ENCODE data around the gene KRT6C. TPM values are rescaled to one million over a fixed set of nuclear protein-coding genes. Genes with fewer than 3 reads are reported as not detected.
"Not testable (repeated sequence)": the region's sequence is repeated elsewhere in the genome, so short reads cannot be mapped to it uniquely, and the experiment has no call there.

KRT6C gene
- total RNA-seq, 2 experiments from 2014 or later = not detected

GRCh38 chr12:52461693-52462092 is 11.9 kb downstream of the KRT6C start:
- CTCF ChIA-PET = no interaction called here
- peaks cover 37% of the 10 kb centered on the region for H3K27me3 Mint-ChIP-seq
- POLR2A ChIA-PET = no interaction called here
- DNase-seq = no peak
- no peaks in the 10 kb centered on the region for H3K9me3 Mint-ChIP-seq
- H3K27ac Mint-ChIP-seq = no peak overlapping the region
- H3K36me3 Mint-ChIP-seq (ENCODE audit: low read depth) = no peaks in the 10 kb centered on the region
- H3K4me1 Mint-ChIP-seq = no peaks in the 10 kb centered on the region
- no peak overlapping the region for H3K4me3 Mint-ChIP-seq

- CTCF ChIA-PET = no interaction called here
- H3K9me3 Mint-ChIP-seq = no peaks in the 10 kb centered on the region
- H3K27ac Mint-ChIP-seq = no peak overlapping the region
- no peak for DNase-seq
- no peak overlapping the region for H3K4me3 Mint-ChIP-seq
- POLR2A ChIA-PET = no interaction called here
- H3K27me3 Mint-ChIP-seq = peaks cover 37% of the 10 kb centered on the region
- no peaks in the 10 kb centered on the region for H3K36me3 Mint-ChIP-seq (ENCODE audit: low read depth)
- H3K4me1 Mint-ChIP-seq = peaks cover 10% of the 10 kb centered on the region
These were observed 14.7 kb downstream of the KRT6C start for GRCh38 chr12:52458861-52459260.

- no peak for DNase-seq
- H3K36me3 Mint-ChIP-seq (ENCODE audit: low read depth) = no peaks in the 10 kb centered on the region
- no peak overlapping the region for H3K4me3 Mint-ChIP-seq
- POLR2A ChIA-PET = no interaction called here
- CTCF ChIA-PET = no interaction called here
- H3K9me3 Mint-ChIP-seq = no peaks in the 10 kb centered on the region
- H3K27me3 Mint-ChIP-seq = peaks cover 24% of the 10 kb centered on the region
- H3K27ac Mint-ChIP-seq = no peak overlapping the region
- H3K4me1 Mint-ChIP-seq = peaks cover 10% of the 10 kb centered on the region
These were observed 17.8 kb downstream of the KRT6C start for GRCh38 chr12:52455821-52456220.

- POLR2A ChIA-PET = no interaction called here
- H3K27ac Mint-ChIP-seq = no peak overlapping the region
- H3K27me3 Mint-ChIP-seq = peaks cover 23% of the 10 kb centered on the region
- no peak for DNase-seq
- H3K9me3 Mint-ChIP-seq = no peaks in the 10 kb centered on the region
- no peak overlapping the region for H3K4me3 Mint-ChIP-seq
- H3K4me1 Mint-ChIP-seq = peaks cover 10% of the 10 kb centered on the region
- no peaks in the 10 kb centered on the region for H3K36me3 Mint-ChIP-seq (ENCODE audit: low read depth)
- CTCF ChIA-PET = no interaction called here
These were observed 19.0 kb downstream of the KRT6C start for GRCh38 chr12:52454411-52455201.

GRCh38 chr12:52452101-52452500 is 21.5 kb downstream of the KRT6C start, which contains the start of gene KRT6B:
Gene KRT6B, minus strand, starts transcription at chr12:52452146. Its CDS starts 68 bp downstream, at chr12:52452078.
- peaks cover 10% of the 10 kb centered on the region for H3K4me1 Mint-ChIP-seq
- CTCF ChIA-PET = no interaction called here
- no peak within 1 kb of the TSS for H3K27ac Mint-ChIP-seq
- no peaks in the 10 kb centered on the region for H3K36me3 Mint-ChIP-seq (ENCODE audit: low read depth)
- DNase-seq = no peak
- H3K27me3 Mint-ChIP-seq = peaks cover 13% of the 10 kb centered on the region
- H3K4me3 Mint-ChIP-seq = no peak within 1 kb of the TSS
- no peaks in the 10 kb centered on the region for H3K9me3 Mint-ChIP-seq
- POLR2A ChIA-PET = no interaction called here

- Mint-ChIP-seq H3K9me3 (no peaks in the 10 kb centered on the region), H3K27ac (no peak overlapping the region), H3K36me3 (ENCODE audit: low read depth) (no peaks in the 10 kb centered on the region), H3K4me1 (peaks cover 2% of the 10 kb centered on the region), H3K27me3 (peaks cover 17% of the 10 kb centered on the region), H3K4me3 (no peak overlapping the region)
- no peak for DNase-seq
- ChIA-PET POLR2A (no interaction called here), CTCF (no interaction called here)
These were observed 25.4 kb downstream of the KRT6C start for GRCh38 chr12:52448228-52448627.

- H3K4me1 Mint-ChIP-seq; DNase-seq; H3K9me3 Mint-ChIP-seq; POLR2A ChIA-PET; H3K4me3 Mint-ChIP-seq; H3K27ac Mint-ChIP-seq; CTCF ChIA-PET; H3K36me3 Mint-ChIP-seq (ENCODE audit: low read depth): not testable (repeated sequence)
- H3K27me3 Mint-ChIP-seq = peaks cover 26% of the 10 kb centered on the region
These were observed 26.4 kb downstream of the KRT6C start for GRCh38 chr12:52447196-52447595.

- no peaks in the 10 kb centered on the region for H3K9me3 Mint-ChIP-seq
- peaks cover 2% of the 10 kb centered on the region for H3K4me1 Mint-ChIP-seq
- H3K27ac Mint-ChIP-seq = no peak overlapping the region
- DNase-seq = no peak
- H3K4me3 Mint-ChIP-seq = no peak overlapping the region
- CTCF ChIA-PET = no interaction called here
- peaks cover 30% of the 10 kb centered on the region for H3K27me3 Mint-ChIP-seq
- H3K36me3 Mint-ChIP-seq (ENCODE audit: low read depth) = no peaks in the 10 kb centered on the region
- POLR2A ChIA-PET = no interaction called here
These were observed 27.1 kb downstream of the KRT6C start for GRCh38 chr12:52446367-52447045.

GRCh38 chr12:52445876-52446275 is 27.7 kb downstream of the KRT6C start:
- Mint-ChIP-seq H3K4me3 (no peak overlapping the region), H3K36me3 (ENCODE audit: low read depth) (no peaks in the 10 kb centered on the region), H3K27me3 (peaks cover 36% of the 10 kb centered on the region), H3K4me1 (peaks cover 2% of the 10 kb centered on the region), H3K27ac (no peak overlapping the region), H3K9me3 (no peaks in the 10 kb centered on the region)
- ChIA-PET POLR2A (no interaction called here), CTCF (no interaction called here)
- DNase-seq = no peak

- DNase-seq = no peak
- Mint-ChIP-seq H3K9me3 (no peaks in the 10 kb centered on the region), H3K4me1 (peaks cover 2% of the 10 kb centered on the region), H3K27me3 (peaks cover 36% of the 10 kb centered on the region), H3K27ac (no peak overlapping the region), H3K36me3 (ENCODE audit: low read depth) (no peaks in the 10 kb centered on the region), H3K4me3 (no peak overlapping the region)
- CTCF ChIA-PET = no interaction called here
- POLR2A ChIA-PET = no interaction called here
These were observed 28.7 kb downstream of the KRT6C start for GRCh38 chr12:52444647-52445595.

GRCh38 chr12:52443966-52444365 is 29.6 kb downstream of the KRT6C start:
- ChIA-PET POLR2A (no interaction called here), CTCF (no interaction called here)
- Mint-ChIP-seq H3K9me3 (no peaks in the 10 kb centered on the region), H3K4me3 (no peak overlapping the region), H3K36me3 (ENCODE audit: low read depth) (no peaks in the 10 kb centered on the region), H3K4me1 (peaks cover 2% of the 10 kb centered on the region), H3K27ac (no peak overlapping the region), H3K27me3 (peaks cover 36% of the 10 kb centered on the region)
- DNase-seq = no peak

GRCh38 chr12:52442600-52443061 is 31.0 kb downstream of the KRT6C start:
- H3K4me1 Mint-ChIP-seq = peaks cover 2% of the 10 kb centered on the region
- peaks cover 36% of the 10 kb centered on the region for H3K27me3 Mint-ChIP-seq
- H3K4me3 Mint-ChIP-seq = no peak overlapping the region
- H3K9me3 Mint-ChIP-seq = no peaks in the 10 kb centered on the region
- CTCF ChIA-PET = no interaction called here
- no peak overlapping the region for H3K27ac Mint-ChIP-seq
- no peaks in the 10 kb centered on the region for H3K36me3 Mint-ChIP-seq (ENCODE audit: low read depth)
- no peak for DNase-seq
- POLR2A ChIA-PET = no interaction called here

GRCh38 chr12:52441320-52441911 is 32.2 kb downstream of the KRT6C start:
- no peak for DNase-seq
- H3K9me3 Mint-ChIP-seq = no peaks in the 10 kb centered on the region
- H3K4me1 Mint-ChIP-seq = peaks cover under 1% of the 10 kb centered on the region
- no peaks in the 10 kb centered on the region for H3K36me3 Mint-ChIP-seq (ENCODE audit: low read depth)
- H3K27ac Mint-ChIP-seq = no peak overlapping the region
- ChIA-PET CTCF (no interaction called here), POLR2A (no interaction called here)
- H3K27me3 Mint-ChIP-seq = peaks cover 39% of the 10 kb centered on the region
- no peak overlapping the region for H3K4me3 Mint-ChIP-seq
